ENCODE results near the gene DNMT1. TPM values are rescaled to one million over a fixed set of nuclear protein-coding genes. Genes with fewer than 3 reads are reported as not detected.

The DNMT1 gene
- total RNA-seq, 1 donor from 2014 or later = 14.9 TPM

DNA sequence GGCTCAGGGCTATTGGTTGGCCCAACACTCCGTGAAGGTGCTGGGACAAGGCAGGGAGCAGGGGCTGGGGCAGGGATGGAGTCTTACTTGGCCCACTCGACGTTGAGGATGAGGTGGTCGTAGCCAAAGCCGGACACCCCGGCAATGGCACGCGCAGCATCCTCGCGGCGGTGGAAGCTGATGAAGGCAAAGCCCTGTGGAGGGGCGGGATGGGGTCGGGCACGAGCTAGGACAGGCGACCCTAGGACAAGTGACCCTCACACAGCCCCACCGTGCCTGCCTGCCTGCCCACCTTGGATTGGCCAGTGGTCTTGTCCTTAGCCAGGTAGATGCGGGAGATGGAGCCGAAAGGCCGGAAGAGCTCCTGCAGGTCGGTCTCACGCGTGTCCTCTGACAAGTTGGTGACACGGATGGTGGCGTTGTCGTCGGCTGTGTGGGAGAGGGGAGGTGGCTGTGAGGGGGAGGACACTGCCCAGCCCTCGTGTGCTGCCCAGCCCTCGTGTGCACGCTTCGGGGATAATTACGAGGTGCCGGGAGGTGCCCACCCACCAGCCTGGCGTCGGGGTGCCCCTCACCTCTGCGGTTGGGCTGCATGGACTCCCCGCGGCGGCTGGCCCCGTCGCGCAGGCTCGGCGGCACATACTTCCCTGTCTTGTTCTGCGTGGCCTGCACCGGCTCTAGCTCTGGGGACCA lies 79.2 kb downstream of the DNMT1 start:
- DNase-seq (ENCODE audit: low read depth in 2 of 2) = no peak

DNA sequence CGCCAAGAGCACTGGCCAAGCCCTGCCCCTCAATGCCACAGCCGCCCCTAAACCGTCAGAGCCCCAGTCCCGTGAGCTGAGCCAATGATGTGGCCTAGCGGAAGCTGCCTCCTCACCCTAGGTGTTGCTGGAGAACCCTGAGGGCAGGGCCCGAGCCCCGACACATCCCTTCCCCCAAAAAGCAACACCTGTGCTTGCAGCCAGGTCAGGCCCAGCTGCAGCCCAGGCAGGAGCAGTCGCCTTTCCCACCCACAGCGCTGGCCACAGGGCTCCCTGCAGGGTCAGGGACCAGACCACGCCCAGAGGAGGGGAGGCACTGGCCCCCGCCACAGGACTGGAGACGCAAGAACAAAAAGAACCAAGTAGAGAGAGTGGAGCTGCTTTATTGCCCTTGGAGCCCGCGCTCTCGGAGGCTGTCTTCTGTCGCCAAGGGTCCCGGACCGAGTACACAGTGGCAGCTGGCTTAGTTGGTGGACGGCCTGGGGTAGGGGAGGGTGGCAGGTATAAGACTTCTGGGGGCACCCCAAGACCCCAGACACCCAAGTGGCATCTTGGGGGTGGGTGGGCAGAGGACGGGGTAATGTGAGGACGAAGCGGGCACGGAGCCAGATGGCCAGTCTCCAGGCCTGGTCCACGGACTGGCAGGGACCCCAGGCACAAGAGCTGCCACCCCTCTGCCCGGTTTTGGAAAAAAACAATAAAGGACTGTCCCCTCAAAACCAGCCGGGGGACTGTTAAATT lies 79.9 kb downstream of the DNMT1 start:
- DNase-seq (ENCODE audit: low read depth in 2 of 2) = no peak

DNA sequence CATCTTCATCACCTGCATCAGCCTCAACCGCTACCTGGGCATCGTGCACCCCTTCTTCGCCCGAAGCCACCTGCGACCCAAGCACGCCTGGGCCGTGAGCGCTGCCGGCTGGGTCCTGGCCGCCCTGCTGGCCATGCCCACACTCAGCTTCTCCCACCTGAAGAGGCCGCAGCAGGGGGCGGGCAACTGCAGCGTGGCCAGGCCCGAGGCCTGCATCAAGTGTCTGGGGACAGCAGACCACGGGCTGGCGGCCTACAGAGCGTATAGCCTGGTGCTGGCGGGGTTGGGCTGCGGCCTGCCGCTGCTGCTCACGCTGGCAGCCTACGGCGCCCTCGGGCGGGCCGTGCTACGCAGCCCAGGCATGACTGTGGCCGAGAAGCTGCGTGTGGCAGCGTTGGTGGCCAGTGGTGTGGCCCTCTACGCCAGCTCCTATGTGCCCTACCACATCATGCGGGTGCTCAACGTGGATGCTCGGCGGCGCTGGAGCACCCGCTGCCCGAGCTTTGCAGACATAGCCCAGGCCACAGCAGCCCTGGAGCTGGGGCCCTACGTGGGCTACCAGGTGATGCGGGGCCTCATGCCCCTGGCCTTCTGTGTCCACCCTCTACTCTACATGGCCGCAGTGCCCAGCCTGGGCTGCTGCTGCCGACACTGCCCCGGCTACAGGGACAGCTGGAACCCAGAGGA lies 80.6 kb downstream of the DNMT1 start:
- DNase-seq (ENCODE audit: low read depth in 2 of 2) = no peak

DNA sequence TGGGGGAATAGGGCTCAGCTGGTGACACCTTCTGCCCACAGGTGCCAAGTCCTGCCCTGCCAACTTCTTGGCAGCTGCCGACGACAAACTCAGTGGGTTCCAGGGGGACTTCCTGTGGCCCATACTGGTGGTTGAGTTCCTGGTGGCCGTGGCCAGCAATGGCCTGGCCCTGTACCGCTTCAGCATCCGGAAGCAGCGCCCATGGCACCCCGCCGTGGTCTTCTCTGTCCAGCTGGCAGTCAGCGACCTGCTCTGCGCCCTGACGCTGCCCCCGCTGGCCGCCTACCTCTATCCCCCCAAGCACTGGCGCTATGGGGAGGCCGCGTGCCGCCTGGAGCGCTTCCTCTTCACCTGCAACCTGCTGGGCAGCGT lies 81.2 kb downstream of the DNMT1 start:
- no peak for DNase-seq (ENCODE audit: low read depth in 2 of 2)

DNA sequence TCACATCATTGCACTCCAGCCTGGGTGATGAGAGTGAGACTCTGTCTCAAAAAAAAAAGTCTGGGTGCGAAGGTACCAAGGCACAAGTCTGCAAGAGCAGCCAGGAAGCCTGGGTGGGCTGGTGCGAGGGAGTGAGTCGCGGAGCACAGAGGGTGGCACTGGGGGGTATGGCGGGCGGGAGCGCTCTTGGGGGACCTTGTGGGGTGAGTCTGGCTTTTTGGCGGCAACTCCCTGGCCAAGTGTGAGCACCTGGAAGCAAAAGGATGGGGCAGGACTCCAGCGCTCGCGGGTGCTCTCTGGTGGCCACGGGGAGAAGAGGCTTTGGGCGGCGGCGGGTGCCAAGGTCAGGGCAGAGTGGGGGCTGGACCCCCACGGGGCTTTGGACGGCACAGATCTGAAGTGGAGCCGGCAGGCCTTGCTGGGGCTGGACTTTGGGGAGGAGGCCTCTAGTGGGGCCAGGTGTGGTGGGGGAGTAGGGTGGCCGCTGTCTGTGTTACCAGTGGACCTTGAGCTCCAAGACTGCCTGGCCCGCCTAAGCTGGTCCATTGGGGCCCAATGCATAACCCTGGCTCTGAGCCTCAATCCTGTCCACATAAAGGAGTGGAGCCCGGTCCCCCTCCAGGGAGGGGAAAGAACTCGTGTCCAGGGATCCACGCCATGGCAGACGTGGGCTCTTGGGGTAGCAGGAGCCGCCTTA lies 81.7 kb downstream of the DNMT1 start:
- peak; percentile 39 to 45 for DNase-seq (ENCODE audit: low read depth in 2 of 2)

DNA sequence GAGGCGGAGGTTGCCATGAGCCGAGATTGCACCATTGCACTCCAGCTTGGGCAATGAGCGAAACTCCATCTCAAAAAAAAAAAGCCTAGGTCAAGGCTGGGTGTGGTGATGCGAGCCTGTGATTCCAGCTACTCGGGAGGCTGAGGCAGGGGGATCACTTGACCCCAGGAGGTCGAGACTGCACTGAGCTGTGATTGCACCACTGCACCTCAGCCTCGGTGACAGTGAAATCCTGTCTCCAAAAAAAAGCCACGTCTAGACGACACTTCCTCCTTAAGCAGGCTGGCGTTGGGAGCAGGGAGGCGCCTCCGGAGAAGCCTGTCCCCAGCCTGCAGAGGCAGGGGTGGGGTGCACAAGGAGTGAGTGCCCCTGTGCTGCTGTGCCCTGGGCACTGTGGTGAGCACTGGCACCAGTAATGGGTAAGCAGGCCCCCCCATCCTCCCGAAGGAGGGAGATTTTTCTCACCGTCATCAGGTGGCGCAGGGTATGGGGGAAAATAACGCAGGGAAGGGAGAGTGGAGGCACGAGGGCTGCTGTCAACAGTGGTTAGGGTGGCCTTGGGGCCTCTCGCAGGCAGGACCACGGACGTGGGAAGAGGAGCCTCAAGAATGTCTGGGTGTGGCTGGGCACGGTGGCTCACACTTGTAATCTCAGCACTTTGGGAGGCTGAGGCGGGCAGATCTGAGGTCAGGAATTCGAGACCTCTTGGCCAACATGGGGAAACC lies 82.6 kb downstream of the DNMT1 start:
- no peak for DNase-seq (ENCODE audit: low read depth in 2 of 2)

DNA sequence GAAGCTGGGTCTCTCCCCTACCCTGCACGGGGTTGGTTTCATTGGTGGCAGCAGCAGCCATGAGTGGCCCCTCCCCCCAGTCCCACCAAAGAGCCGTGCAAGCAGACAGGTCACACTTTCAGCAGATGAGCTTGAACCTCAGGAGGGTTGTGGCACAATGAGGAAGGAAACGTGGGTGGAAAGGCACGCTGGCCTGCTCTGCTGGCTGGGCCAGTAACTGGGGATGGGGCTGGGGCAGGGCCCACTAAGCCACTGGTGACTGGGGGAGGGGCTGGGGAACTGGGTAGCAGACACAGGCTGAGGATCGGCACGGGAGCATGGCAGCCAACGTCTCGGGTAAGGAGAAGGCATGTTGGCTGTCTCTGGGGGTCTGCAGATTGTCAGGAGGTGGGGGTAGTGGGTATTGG lies 83.3 kb downstream of the DNMT1 start, which contains the start of gene P2RY11:
TSS of gene P2RY11 (plus strand) at position 289 of the 407 bp plus-strand sequence. CDS start at position 318, 29 bp downstream.
- DNase-seq (ENCODE audit: low read depth in 2 of 2) = no peak

DNA sequence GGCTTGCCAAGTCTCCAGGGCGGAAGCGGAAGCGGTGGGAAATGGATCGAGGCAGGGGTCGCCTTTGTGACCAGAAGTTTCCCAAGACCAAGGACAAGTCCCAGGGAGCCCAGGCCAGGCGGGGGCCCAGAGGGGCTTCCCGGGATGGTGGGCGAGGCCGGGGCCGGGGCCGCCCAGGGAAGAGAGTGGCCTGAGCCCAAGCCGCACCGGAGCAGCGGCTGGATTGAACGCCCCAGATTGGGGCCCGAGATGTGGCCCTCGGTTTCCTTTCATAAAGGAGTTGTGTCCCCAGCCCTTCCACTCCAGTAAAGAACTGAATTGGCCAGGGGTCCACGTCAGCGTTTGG lies 83.8 kb downstream of the DNMT1 start:
- no peak for DNase-seq (ENCODE audit: low read depth in 2 of 2)

DNA sequence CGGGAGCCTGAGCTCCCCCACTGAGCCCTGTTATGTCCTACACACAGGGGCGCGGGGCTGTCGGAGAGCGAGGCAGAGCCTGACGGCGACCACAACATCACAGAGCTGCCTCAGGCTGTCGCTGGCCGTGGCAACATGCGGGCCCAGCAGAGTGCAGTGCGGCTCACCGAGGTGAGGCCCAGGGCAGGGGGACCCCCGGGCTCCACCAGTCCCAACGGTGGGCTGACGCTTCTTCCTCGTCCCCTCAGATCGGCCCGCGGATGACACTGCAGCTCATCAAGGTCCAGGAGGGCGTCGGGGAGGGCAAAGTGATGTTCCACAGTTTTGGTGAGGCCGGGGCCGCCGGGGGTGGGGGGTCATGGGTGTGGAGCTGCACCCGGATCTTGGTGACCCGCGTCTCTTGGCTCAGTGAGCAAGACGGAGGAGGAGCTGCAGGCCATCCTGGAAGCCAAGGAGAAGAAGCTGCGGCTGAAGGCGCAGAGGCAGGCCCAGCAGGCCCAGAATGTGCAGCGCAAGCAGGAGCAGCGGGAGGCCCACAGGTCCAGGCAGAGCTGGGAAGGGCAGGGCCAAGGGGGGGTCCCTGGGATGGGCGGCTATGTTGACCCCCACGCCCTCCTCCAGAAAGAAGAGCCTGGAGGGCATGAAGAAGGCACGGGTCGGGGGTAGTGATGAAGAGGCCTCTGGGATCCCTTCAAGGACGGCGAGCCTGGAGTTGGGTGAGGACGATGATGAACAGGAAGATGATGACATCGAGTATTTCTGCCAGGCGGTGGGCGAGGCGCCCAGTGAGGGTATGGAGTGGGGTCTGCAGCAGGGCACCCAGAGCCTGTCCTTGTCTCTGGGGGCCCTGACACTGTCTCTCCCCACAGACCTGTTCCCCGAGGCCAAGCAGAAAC lies 84.4 kb downstream of the DNMT1 start:
- no peak for DNase-seq (ENCODE audit: low read depth in 2 of 2)

DNA sequence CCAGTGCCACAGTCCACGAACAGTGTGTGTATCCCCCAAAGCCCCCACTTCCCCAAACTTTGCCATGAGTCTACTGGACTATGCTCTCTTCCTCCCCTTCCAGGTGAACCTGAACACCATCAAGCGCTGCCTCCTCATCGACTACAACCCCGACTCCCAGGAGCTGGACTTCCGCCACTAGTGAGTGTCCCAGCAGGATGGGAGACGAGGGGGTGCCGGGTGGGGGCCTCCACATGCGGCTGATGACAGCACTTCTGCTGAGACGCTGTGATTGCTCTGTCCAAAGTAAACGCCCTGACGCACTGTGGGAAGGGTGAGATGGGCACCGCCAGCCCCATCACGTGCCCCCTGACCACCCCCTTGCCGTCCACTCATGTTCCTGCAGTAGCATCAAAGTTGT lies 85.2 kb downstream of the DNMT1 start:
- no peak for DNase-seq (ENCODE audit: low read depth in 2 of 2)

DNA sequence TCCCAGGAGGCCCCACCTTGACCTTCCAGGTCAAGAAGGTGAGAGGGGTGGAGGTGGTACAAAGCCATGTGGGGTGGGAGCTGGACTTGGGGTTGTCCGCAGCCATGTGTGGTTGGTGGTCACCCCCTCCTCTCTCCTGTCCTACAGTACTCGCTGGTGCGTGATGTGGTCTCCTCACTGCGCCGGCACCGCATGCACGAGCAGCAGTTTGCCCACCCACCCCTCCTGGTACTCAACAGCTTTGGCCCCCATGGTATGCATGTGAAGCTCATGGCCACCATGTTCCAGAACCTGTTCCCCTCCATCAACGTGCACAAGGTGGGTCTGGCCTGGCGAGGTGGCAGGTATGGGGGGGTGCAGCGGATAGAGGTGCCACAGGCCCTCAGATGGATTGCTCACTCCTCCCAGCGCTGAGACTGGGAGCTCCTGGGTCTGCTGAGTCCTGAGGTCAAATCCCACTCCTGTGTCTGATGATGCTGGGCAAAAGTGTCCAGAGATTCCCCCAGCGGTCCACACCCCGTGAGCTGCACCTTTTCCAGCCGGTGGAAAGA lies 86.9 kb downstream of the DNMT1 start:
- DNase-seq (ENCODE audit: low read depth in 2 of 2) = no peak

DNA sequence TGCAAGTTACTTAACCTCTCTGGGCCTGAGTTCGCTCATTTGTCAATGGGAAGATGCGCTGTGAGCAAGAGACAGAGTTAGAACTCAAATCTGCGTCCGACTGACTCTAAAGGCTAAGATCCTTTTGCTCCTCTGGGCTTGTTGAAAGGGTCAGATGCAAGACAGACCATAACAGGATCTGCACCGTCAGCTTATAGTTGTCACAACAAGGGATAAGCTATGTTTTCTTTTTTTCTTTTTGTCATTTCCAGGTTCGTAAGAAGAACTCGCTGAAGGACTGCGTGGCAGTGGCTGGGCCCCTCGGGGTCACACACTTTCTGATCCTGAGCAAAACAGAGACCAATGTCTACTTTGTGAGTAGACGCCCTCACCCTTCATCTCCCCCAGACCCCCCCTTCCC lies 87.5 kb downstream of the DNMT1 start:
- DNase-seq (ENCODE audit: low read depth in 2 of 2) = no peak

DNA sequence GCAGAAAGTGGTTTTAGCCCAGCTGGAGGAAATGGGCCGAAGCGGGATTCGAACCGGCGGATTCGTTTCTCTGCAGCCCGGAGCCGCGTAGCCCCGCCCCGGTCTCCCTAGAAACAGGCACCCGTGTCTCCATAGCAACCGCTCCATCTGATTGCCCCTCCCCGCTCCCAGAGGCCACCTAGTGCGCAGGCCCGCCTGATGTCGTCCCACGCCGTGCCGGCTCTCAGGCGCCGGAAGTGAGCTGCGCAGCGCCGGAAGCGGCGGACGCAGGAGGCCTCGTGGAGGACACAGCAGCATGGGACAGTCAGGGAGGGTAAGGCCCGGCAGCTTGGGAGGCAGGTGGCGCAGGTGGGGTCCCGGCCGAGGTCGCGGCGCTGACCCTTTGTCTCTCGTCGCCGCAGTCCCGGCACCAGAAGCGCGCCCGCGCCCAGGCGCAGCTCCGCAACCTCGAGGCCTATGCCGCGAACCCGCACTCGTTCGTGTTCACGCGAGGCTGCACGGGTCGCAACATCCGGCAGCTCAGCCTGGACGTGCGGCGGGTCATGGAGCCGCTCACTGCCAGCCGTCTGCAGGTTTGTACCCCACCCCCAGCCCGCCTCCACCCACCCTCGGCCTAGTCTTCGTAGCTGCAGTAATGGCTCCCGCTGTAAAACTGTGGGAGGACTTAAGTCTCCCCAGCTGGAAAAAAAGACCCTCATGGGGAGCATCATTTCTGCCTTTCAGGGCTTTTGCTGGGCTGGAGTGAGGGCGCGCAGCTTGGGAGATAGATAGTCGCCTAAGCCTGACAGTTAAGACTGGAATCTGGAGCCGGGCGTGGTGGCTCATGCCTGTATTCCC lies 88.4 kb downstream of the DNMT1 start, which contains the start of gene PPAN:
TSS of gene PPAN (plus strand) at position 263 of the 837 bp plus-strand sequence. CDS start at position 296, 33 bp downstream.
- DNase-seq (ENCODE audit: low read depth in 2 of 2) = peak; percentile 99

DNA sequence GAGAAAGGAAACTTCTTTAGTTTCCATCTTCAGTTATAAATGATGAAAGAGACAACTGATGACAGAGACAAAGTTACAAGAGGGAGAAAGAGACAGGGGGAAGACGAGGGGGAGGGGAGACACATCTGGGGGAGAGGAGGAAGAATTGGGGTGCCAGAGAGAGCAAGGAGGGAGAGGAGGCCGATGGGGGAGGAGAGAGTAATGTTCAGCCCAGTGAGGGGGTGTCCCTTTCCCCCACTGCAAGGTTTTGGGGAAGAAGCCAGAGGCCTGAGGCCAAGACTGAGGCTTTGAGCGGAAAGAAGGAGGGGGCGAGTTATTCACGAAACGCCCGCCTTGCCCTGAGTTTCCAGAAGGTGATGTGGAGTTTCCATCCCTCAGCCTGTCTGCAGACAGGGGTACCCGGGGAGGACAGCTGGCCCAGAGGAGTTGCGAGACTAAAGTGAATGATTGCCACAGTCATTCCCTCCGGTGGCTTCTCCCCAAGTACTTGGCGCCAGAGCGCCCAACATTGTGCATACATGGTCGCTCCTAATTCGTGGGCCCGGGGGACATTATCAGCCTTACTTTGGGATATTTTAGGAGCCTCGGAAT lies 89.1 kb downstream of the DNMT1 start:
- no peak for DNase-seq (ENCODE audit: low read depth in 2 of 2)

DNA sequence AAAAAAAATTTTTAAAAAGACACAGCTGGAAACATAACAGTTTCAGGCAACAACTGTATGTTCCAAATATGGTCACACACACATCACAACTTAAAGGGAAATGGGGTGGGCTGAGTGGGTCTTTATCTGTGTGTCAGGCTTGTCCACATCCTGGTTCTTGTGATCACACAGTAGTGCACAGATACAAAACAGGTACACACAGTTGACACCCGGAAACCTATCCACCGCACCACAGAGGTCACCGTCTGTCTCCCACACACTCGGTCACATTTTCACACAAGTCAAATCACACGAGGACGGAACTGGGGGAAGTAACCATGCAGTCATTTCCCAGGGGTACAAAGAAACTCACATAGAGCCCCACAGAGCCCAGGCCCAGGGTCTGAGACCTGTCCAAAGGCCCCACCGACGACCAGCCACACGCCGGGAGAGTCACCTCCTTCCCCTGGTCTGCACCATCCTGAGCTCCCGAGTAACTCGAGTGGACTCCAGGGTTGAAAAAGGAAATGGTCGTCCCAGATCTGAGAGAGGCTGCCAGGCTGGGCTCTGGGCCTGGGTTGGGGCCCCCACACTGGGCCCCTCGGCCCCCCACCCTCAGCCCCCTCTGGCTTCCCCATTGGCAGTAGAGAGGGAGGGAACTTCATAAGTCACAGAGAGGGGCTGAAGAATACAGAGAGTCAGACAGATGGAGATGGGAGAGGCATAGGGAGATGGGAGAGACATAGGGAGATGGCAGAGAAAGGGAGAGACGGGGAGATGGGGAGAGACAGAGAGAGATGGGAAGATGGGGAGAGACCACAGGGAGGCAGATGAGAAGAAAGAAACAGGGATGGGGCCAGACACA lies 89.9 kb downstream of the DNMT1 start:
- DNase-seq (ENCODE audit: low read depth in 2 of 2) = no peak

DNA sequence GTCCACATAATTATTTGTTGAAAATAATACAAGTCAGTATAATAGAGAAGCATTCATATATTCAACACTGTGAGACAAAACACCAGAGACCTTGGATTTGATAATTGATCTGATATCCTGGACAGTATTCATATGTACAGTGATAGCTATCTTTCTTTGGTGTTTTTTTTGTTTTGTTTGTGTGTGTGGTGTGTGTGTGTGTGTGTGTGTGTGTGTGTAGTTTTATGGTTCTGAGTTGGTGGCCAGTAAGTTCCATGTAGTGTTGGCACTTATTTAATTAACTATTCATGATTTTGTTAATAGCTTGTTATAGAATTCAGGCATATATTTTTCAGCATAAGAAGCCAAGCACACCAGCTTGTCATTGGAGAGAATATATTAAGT lies 90.6 kb downstream of the DNMT1 start:
- no peak for DNase-seq (ENCODE audit: low read depth in 2 of 2)

DNA sequence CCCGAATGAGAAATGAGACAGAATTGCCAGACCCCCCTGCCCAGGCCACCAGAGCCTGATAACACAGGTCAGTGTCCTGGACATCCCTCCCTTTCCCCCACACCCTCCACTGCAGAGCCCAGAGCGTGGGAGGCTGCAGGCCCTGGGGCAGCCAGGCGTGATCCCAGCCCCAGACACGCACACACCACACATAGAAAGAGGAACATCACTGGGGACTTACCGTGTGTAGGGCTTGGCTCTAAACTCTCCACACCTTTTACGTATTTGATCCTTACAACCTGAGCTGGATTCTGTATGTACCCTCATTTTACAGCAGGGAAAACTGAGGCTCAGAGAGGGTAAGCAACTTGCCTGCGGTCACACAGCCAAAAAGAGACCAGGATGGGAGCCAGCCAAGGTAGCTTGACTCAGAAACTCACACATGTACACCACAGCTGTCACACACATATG lies 91.9 kb downstream of the DNMT1 start:
- DNase-seq (ENCODE audit: low read depth in 2 of 2) = no peak
